IMR-90 (cell line): ENCODE measurements around the gene COLEC12. TPM values are rescaled to one million over a fixed set of nuclear protein-coding genes. Genes with fewer than 3 reads are reported as not detected.
A peak's percentile ranks its signal among the peaks of the same experiment; 100 is the strongest.

Experiments used
- ATAC-seq: fragments of 200-7000 bp; cut with Tn5 transposase; 2 replicates; pipeline ENCODE4 v1.9.1; 2020; ENCODE audit warnings: low read depth, mild to moderate bottlenecking, moderate library complexity
- BruUV-seq: library from RNA; stranded (reverse); fragments of 400-500 nt; replicated peaks from 2 replicates; lab custom pipeline; 2021; lab: Mats Ljungman, UMichigan
- CTCF ChIA-PET: fragments of 300-600 bp; formaldehyde crosslinking; extraction: SDS; loops from one replicate; lab custom pipeline; 2021; ENCODE audit warnings: antibody characterized with exemption; lab: Yijun Ruan, JAX
- POLR2A ChIA-PET: fragments of 300-600 bp; sonication (Branson Sonifier 250); formaldehyde crosslinking; loops from one replicate; lab custom pipeline; 2022; ENCODE audit warnings: antibody characterized with exemption; ENCODE audit not compliant: unreplicated experiment; lab: Charles Lee
- DNase-seq: peaks from one replicate; pipeline ENCODE4 v3.0.0; 2013
- H2AFZ ChIP-seq: replicated peaks from 2 replicates; pipeline ENCODE3; 2013; ENCODE audit warnings: low read length, mild to moderate bottlenecking; ENCODE audit not compliant: poor library complexity
- H2AK5ac ChIP-seq: 2 replicates; pipeline ENCODE4 v1.6.1; 2013; ENCODE audit warnings: low read depth, low read length, inconsistent platforms
- H2AK9ac ChIP-seq: replicated peaks from 2 replicates; pipeline ENCODE3; 2013; ENCODE audit warnings: mild to moderate bottlenecking, low read depth, low read length, moderate library complexity; ENCODE audit not compliant: poor library complexity
- H2BK120ac ChIP-seq: 2 replicates; pipeline ENCODE4 v1.6.1; 2013; ENCODE audit warnings: low read depth, low read length, inconsistent platforms
- H2BK15ac ChIP-seq: 3 replicates; pipeline ENCODE4 v1.6.1; 2013; ENCODE audit warnings: low read depth, low read length, inconsistent platforms
- H2BK20ac ChIP-seq: 2 replicates; pipeline ENCODE4 v1.6.1; 2013; ENCODE audit warnings: low read depth, mild to moderate bottlenecking, inconsistent platforms, low read length, moderate library complexity
- H2BK5ac ChIP-seq: 2 replicates; pipeline ENCODE4 v1.6.1; 2013; ENCODE audit warnings: mild to moderate bottlenecking, low read depth, low read length, inconsistent platforms; ENCODE audit not compliant: poor library complexity, severe bottlenecking
- H3K14ac ChIP-seq: replicated peaks from 2 replicates; pipeline ENCODE4 v1.6.1; 2013; ENCODE audit warnings: low read depth, low read length, inconsistent platforms
- H3K18ac ChIP-seq: 2 replicates; pipeline ENCODE4 v1.6.1; 2013; ENCODE audit warnings: low read depth, low read length, control low read depth
- H3K23ac ChIP-seq: 2 replicates; pipeline ENCODE4 v1.6.1; 2013; ENCODE audit warnings: low read depth, low read length, inconsistent platforms
- H3K27ac ChIP-seq: 2 replicates; pipeline ENCODE4 v1.5.1; 2013; ENCODE audit warnings: mild to moderate bottlenecking, control low read depth, low read length; ENCODE audit not compliant: insufficient read depth
- H3K27me3 ChIP-seq: 2 replicates; pipeline ENCODE4 v1.6.1; 2013; ENCODE audit warnings: low read length; ENCODE audit not compliant: control insufficient read depth, insufficient read depth
- H3K36me3 ChIP-seq: 2 replicates; pipeline ENCODE4 v1.6.1; 2013; ENCODE audit warnings: low read length, mixed read lengths; ENCODE audit not compliant: control insufficient read depth, insufficient read depth
- H3K4ac ChIP-seq: 2 replicates; pipeline ENCODE4 v1.6.1; 2013; ENCODE audit warnings: low read depth, low read length, inconsistent platforms
- H3K4me1 ChIP-seq: 2 replicates; pipeline ENCODE4 v1.6.1; 2013; ENCODE audit warnings: low read length, mixed read lengths; ENCODE audit not compliant: control insufficient read depth, insufficient read depth
- H3K4me2 ChIP-seq: 2 replicates; pipeline ENCODE4 v1.6.1; 2013; ENCODE audit warnings: low read depth, mild to moderate bottlenecking, control low read depth, low read length, moderate library complexity
- H3K4me3 ChIP-seq: 2 replicates; pipeline ENCODE4 v1.5.1; 2013; ENCODE audit warnings: low read depth, mild to moderate bottlenecking, control low read depth, low read length, moderate library complexity; ENCODE audit not compliant: insufficient read depth
- H3K56ac ChIP-seq: 2 replicates; pipeline ENCODE4 v1.6.1; 2013; ENCODE audit warnings: low read length, inconsistent platforms; ENCODE audit not compliant: insufficient read depth; ENCODE audit errors: extremely low read depth
- H3K79me1 ChIP-seq, 2 experiments: 2 replicates each; pipeline ENCODE4 v1.6.1; 2013; ENCODE audit warnings: low read length in 2 of 2, inconsistent platforms in 1 of 2, low read depth in 1 of 2
- H3K9ac ChIP-seq: 2 replicates; pipeline ENCODE4 v1.6.1; 2013; ENCODE audit warnings: low read depth, low read length, control low read depth
- H3K9me1 ChIP-seq: 2 replicates; pipeline ENCODE4 v1.6.1; 2013; ENCODE audit warnings: low read length, inconsistent platforms; ENCODE audit not compliant: insufficient read depth
- H3K9me3 ChIP-seq: 2 replicates; pipeline ENCODE4 v1.6.1; 2013; ENCODE audit warnings: low read length; ENCODE audit not compliant: control insufficient read depth, insufficient read depth
- H4K20me1 ChIP-seq: 2 replicates; pipeline ENCODE4 v1.6.1; 2013; ENCODE audit warnings: low read length, inconsistent platforms; ENCODE audit not compliant: insufficient read depth
- H4K5ac ChIP-seq: 2 replicates; pipeline ENCODE4 v1.6.1; 2013; ENCODE audit warnings: mild to moderate bottlenecking, low read depth, low read length, control low read depth
- H4K8ac ChIP-seq, 2 experiments: 2 replicates each; pipeline ENCODE4 v1.6.1; 2013; ENCODE audit warnings: low read depth in 2 of 2, low read length in 2 of 2, control low read depth in 1 of 2, inconsistent platforms in 1 of 2
- H4K91ac ChIP-seq: 2 replicates; pipeline ENCODE4 v1.6.1; 2013; ENCODE audit warnings: low read depth, low read length, inconsistent platforms; ENCODE audit not compliant: insufficient read depth
- CEBPB ChIP-seq: IDR thresholded peaks from 2 replicates; pipeline ENCODE4 v1.6.1; 2012; ENCODE audit warnings: low read depth, low read length, improper control_type of control experiment
- WGBS, 2 experiments: methylation state at CpG; one replicate each; pipeline versions ENCODE4 v1.1.5 to v1.1.7; 2013; ENCODE audit warnings: missing lambda C conversion rate in 2 of 2; ENCODE audit not compliant: insufficient read length in 1 of 2; ENCODE audit errors: extremely low coverage in 2 of 2; 5-methylcytosine and 5-hydroxymethylcytosine counted together
- dilution Hi-C: fragments of 300-500 bp; cut with HindIII; formaldehyde crosslinking; loops from one replicate; pipeline ENCODE4 v1.14.3; 2018; ENCODE audit warnings: low sequenced_read_pairs; ENCODE audit not compliant: unreplicated experiment
- in situ Hi-C: fragments of 300-500 bp; cut with MboI; formaldehyde crosslinking; loops from 3 replicates; pipeline ENCODE4 v1.14.3; 2019; ENCODE audit warnings: low sequenced_read_pairs, inconsistent platforms, mixed read lengths
- intact Hi-C: fragments of 100-400 bp; cut with micrococcal nuclease; formaldehyde crosslinking; loops from 2 replicates; pipeline ENCODE4 v1.10.0; 2022
- polyA plus RNA-seq, 3 experiments: library from polyadenylated mRNA; depleted of rRNA; stranded (reverse); fragments of >200 nt; gene quantifications; 2 replicates each; pipeline ENCODE4 v1.2.3, GENCODE V29; 2012; ENCODE audit warnings: low replicate concordance in 1 of 3
- total RNA-seq: library from RNA; depleted of rRNA; stranded (reverse); fragments of >200 nt; gene quantifications from 2 replicates; pipeline ENCODE4 v1.2.3, GENCODE V29; 2012

COLEC12 gene
- total and polyA plus RNA-seq, 2 of the 4 experiments (the other 2 are of a cell fraction), result 1.0 to 2.3 TPM

- H3K27me3 ChIP-seq, result no peaks in the 10 kb centered on the region
- WGBS, 2 experiments, result 100% methylated on average over 1 of the region's 5 CpGs; no CpG with 5 or more reads in 1 of the 2 experiments
- POLR2A ChIA-PET, result no interaction called here
- peak overlapping the region; percentile 81 for H2BK20ac ChIP-seq
- CTCF ChIA-PET, result no interaction called here
- H3K23ac ChIP-seq, result peak overlapping the region; percentile 48; the same call in 1 of the 2 replicates
- H3K4me2 ChIP-seq, result no peak overlapping the region
- no peaks in the 10 kb centered on the region for H4K20me1 ChIP-seq
- H4K8ac ChIP-seq, result peak overlapping the region in 1 of 2 experiments; percentile 45; a peak in 1 of 4 replicates
- intact Hi-C loops (loop anchor here (10.0 kb wide), 1 partner anchor 345 kb away; no protein-coding TSS in a partner anchor), dilution Hi-C loops (no loop called here), in situ Hi-C loops (no loop called here)
- no peak overlapping the region for H3K4me3 ChIP-seq
- H3K4ac ChIP-seq, result peak overlapping the region; percentile 89
- no TSS peak for BruUV-seq
- H3K56ac ChIP-seq, result no peak overlapping the region
- H2AK5ac ChIP-seq, result peak overlapping the region; percentile 93
- H2AK9ac ChIP-seq, result no peak overlapping the region
- peak overlapping the region; percentile 64 for H4K91ac ChIP-seq
- no peaks in the 10 kb centered on the region for H3K79me1 ChIP-seq
- no peak for TF ChIP-seq CEBPB
- no peaks in the 10 kb centered on the region for H3K9me1 ChIP-seq
- peak overlapping the region; percentile 16; the same call in 2 of the 3 replicates for H2BK15ac ChIP-seq
- no peaks in the 10 kb centered on the region for H3K36me3 ChIP-seq
- ATAC-seq (no peak), DNase-seq (no peak)
- H2BK120ac ChIP-seq, result peak overlapping the region; percentile 93
- peaks cover 3% of the 10 kb centered on the region; the same call in 1 of the 2 replicates for H3K9me3 ChIP-seq
- H3K27ac ChIP-seq, result no peak overlapping the region
- H3K18ac ChIP-seq, result peak overlapping the region; percentile 80
- H2BK5ac ChIP-seq, result no peak overlapping the region
- no peak overlapping the region for H4K5ac ChIP-seq
- peak overlapping the region; percentile 54; the same call in 1 of the 2 replicates for H3K14ac ChIP-seq
- H3K9ac ChIP-seq, result no peak overlapping the region
- peaks cover 15% of the 10 kb centered on the region for H3K4me1 ChIP-seq
- peak overlapping the region; percentile 6 for H2AFZ ChIP-seq
Observed at GRCh38 chr18:490024-490366, 10.5 kb downstream of the COLEC12 start.
